ENCODE results near the gene ARID1B.

ARID1B gene

GRCh38 chr6:156889986-156890385 is 112.8 kb downstream of the ARID1B start:
- H4K20me1 ChIP-seq (ENCODE audit: insufficient read depth, low read length), result no peaks in the 10 kb centered on the region
- H3F3A ChIP-seq (ENCODE audit: insufficient read depth, low read length), result no peaks in the 10 kb centered on the region
- no peaks in the 10 kb centered on the region for H3K9me3 ChIP-seq (replicated peaks; ENCODE audit: insufficient read depth, low read length)
- TF ChIP-seq CTCF (IDR thresholded peaks at IDR 0.05; ENCODE audit: low read length) (no peak), EZH2phosphoT487 (IDR thresholded peaks at IDR 0.05; ENCODE audit: low read length) (no peak), EZH2 (optimal IDR thresholded peaks at IDR 0.05; ENCODE audit: low read depth, low read length) (no peak)
- H3K79me2 ChIP-seq (ENCODE audit: low read length), result peaks cover 93% of the 10 kb centered on the region
- no peak overlapping the region for H2AFZ ChIP-seq (ENCODE audit: low read length)
- H3K4me1 ChIP-seq (ENCODE audit: low read length), result peaks cover 2% of the 10 kb centered on the region; the same call in 1 of the 2 replicates
- no peak overlapping the region for H3K27ac ChIP-seq (ENCODE audit: low read length)
- no peak overlapping the region for H3K4me3 ChIP-seq (ENCODE audit: low read length)
- no peaks in the 10 kb centered on the region for H3K36me3 ChIP-seq (replicated peaks; ENCODE audit: insufficient read depth, low read length)
- H3K4me2 ChIP-seq (ENCODE audit: low read depth, low read length), result no peak overlapping the region
- no peak overlapping the region for H3K9ac ChIP-seq (ENCODE audit: low read length)
- H3K9me2 ChIP-seq (replicated peaks; ENCODE audit: insufficient read depth, low read length), result no peaks in the 10 kb centered on the region
- no peaks in the 10 kb centered on the region for H3K27me3 ChIP-seq (replicated peaks; ENCODE audit: insufficient read depth, low read length)
- no peak for DNase-seq

GRCh38 chr6:156890627-156891314 is 113.6 kb downstream of the ARID1B start:
- no peaks in the 10 kb centered on the region for H3K27me3 ChIP-seq (replicated peaks; ENCODE audit: insufficient read depth, low read length)
- peaks cover 92% of the 10 kb centered on the region for H3K79me2 ChIP-seq (ENCODE audit: low read length)
- DNase-seq, result no peak
- H3F3A ChIP-seq (ENCODE audit: insufficient read depth, low read length), result no peaks in the 10 kb centered on the region
- no peaks in the 10 kb centered on the region for H3K9me3 ChIP-seq (replicated peaks; ENCODE audit: insufficient read depth, low read length)
- no peaks in the 10 kb centered on the region for H3K36me3 ChIP-seq (replicated peaks; ENCODE audit: insufficient read depth, low read length)
- H3K4me1 ChIP-seq (ENCODE audit: low read length), result no peaks in the 10 kb centered on the region
- H4K20me1 ChIP-seq (ENCODE audit: insufficient read depth, low read length), result no peaks in the 10 kb centered on the region
- no peak for TF ChIP-seq CTCF (IDR thresholded peaks at IDR 0.05; ENCODE audit: low read length)
- TF ChIP-seq EZH2phosphoT487 (IDR thresholded peaks at IDR 0.05; ENCODE audit: low read length), result no peak
- TF ChIP-seq EZH2 (optimal IDR thresholded peaks at IDR 0.05; ENCODE audit: low read depth, low read length), result no peak
- no peak overlapping the region for H3K4me3 ChIP-seq (ENCODE audit: low read length)
- no peak overlapping the region for H2AFZ ChIP-seq (ENCODE audit: low read length)
- no peak overlapping the region for H3K4me2 ChIP-seq (ENCODE audit: low read depth, low read length)
- H3K9me2 ChIP-seq (replicated peaks; ENCODE audit: insufficient read depth, low read length), result no peaks in the 10 kb centered on the region
- H3K27ac ChIP-seq (ENCODE audit: low read length), result no peak overlapping the region
- H3K9ac ChIP-seq (ENCODE audit: low read length), result no peak overlapping the region

GRCh38 chr6:156897907-156898531 is 120.8 kb downstream of the ARID1B start:
- Histone ChIP-seq H3K4me2 (ENCODE audit: low read depth, low read length) (no peak overlapping the region), H3K27me3 (replicated peaks; ENCODE audit: insufficient read depth, low read length) (no peaks in the 10 kb centered on the region), H3K4me1 (ENCODE audit: low read length) (no peaks in the 10 kb centered on the region), H2AFZ (ENCODE audit: low read length) (no peak overlapping the region), H3K9me2 (replicated peaks; ENCODE audit: insufficient read depth, low read length) (no peaks in the 10 kb centered on the region), H3K79me2 (ENCODE audit: low read length) (peaks cover 61% of the 10 kb centered on the region), H3K4me3 (ENCODE audit: low read length) (no peak overlapping the region), H3K36me3 (replicated peaks; ENCODE audit: insufficient read depth, low read length) (no peaks in the 10 kb centered on the region), H3K9ac (ENCODE audit: low read length) (no peak overlapping the region), H4K20me1 (ENCODE audit: insufficient read depth, low read length) (no peaks in the 10 kb centered on the region), H3K27ac (ENCODE audit: low read length) (no peak overlapping the region), H3K9me3 (replicated peaks; ENCODE audit: insufficient read depth, low read length) (no peaks in the 10 kb centered on the region), H3F3A (ENCODE audit: insufficient read depth, low read length) (no peaks in the 10 kb centered on the region)
- DNase-seq, result no peak
- TF ChIP-seq EZH2phosphoT487 (IDR thresholded peaks at IDR 0.05; ENCODE audit: low read length) (no peak), EZH2 (optimal IDR thresholded peaks at IDR 0.05; ENCODE audit: low read depth, low read length) (no peak), CTCF (IDR thresholded peaks at IDR 0.05; ENCODE audit: low read length) (no peak)

Measured in MM.1S (cell line).